Mesodermal cell (in vitro differentiated cells): ENCODE measurements around the gene C19orf12.

ENCODE experiments used
- H3K27ac ChIP-seq: 2 replicates; pipeline ENCODE4 v1.7.0; 2013; ENCODE audit warnings: mild to moderate bottlenecking, low read depth, low read length, moderate library complexity; ENCODE audit not compliant: severe bottlenecking
- H3K36me3 ChIP-seq: 2 replicates; pipeline ENCODE4 v1.7.1; 2013; ENCODE audit warnings: mild to moderate bottlenecking, low read length, moderate library complexity; ENCODE audit not compliant: control insufficient read depth, insufficient read depth
- H3K4me1 ChIP-seq: one replicate; pipeline ENCODE4 v1.7.1; 2013; ENCODE audit warnings: mild to moderate bottlenecking, low read length; ENCODE audit not compliant: insufficient read depth, control insufficient read depth, poor library complexity, severe bottlenecking
- H3K4me3 ChIP-seq: 2 replicates; pipeline ENCODE4 v1.7.0; 2013; ENCODE audit warnings: low read length, control low read depth, mild to moderate bottlenecking; ENCODE audit not compliant: insufficient read depth, poor library complexity, severe bottlenecking; ENCODE audit errors: extremely low read depth
- H3K9me3 ChIP-seq: 2 replicates; pipeline ENCODE4 v1.7.1; 2013; ENCODE audit warnings: mild to moderate bottlenecking, low read length, moderate library complexity; ENCODE audit not compliant: control insufficient read depth
- WGBS, 2 experiments: methylation state at CpG; one replicate each; pipeline ENCODE4 v1.1.5; 2013; ENCODE audit warnings: missing lambda C conversion rate in 2 of 2; ENCODE audit not compliant: insufficient coverage in 2 of 2; 5-methylcytosine and 5-hydroxymethylcytosine counted together

C19orf12 gene

GRCh38 chr19:29658221-29658991, 56.7 kb downstream of the C19orf12 start:
- Histone ChIP-seq H3K36me3 (no peaks in the 10 kb centered on the region), H3K4me1 (peaks cover 26% of the 10 kb centered on the region), H3K27ac (no peak overlapping the region), H3K4me3 (no peak overlapping the region), H3K9me3 (no peaks in the 10 kb centered on the region)
- WGBS, 2 experiments = 80 to 83% methylated on average over 2 of the region's 5 CpGs

DNA sequence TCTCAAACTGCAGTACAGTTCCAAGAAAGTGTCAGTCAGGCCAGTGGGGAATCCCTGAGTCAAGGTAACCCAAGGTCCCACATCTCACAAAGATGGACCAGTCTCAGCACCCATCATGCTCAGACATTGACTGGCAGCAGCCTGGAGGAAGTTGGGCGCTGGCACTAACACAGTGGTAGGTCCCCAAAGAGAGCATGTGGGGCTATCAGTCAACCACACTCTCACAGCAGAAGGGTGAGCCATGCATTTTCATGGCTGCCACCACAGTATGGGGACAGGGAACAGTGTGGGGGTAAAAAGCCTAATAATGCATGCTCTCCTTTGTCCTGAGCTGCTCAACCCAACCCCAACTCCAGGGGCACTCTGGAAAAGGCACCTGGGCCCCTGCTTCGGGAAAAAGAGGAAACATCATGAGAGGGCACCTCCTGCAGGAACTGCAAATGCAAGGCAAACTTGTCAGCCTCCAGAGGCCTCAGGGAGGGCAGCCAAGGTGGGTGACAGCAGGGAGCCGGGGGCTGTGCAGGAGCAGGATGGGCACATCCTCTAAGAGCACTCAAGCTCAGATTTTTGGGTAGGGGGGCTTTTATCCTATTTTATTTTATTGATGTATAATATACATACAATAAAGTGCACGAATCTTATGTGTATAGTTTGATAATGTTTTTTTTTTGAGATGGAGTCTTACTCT, 59.3 kb downstream of the C19orf12 start:
- Histone ChIP-seq H3K9me3 (no peaks in the 10 kb centered on the region), H3K4me3 (no peak overlapping the region), H3K4me1 (peaks cover 2% of the 10 kb centered on the region), H3K36me3 (no peaks in the 10 kb centered on the region), H3K27ac (no peak overlapping the region)
- WGBS, 2 experiments = 58 to 77% methylated on average over 1 to 3 of the region's 4 CpGs

GRCh38 chr19:29653398-29653797, 61.7 kb downstream of the C19orf12 start:
- Histone ChIP-seq H3K9me3 (no peaks in the 10 kb centered on the region), H3K4me1 (no peaks in the 10 kb centered on the region), H3K27ac (no peak overlapping the region), H3K4me3 (no peak overlapping the region), H3K36me3 (no peaks in the 10 kb centered on the region)
- 77 to 89% methylated on average over 2 to 3 of the region's 5 CpGs for WGBS, 2 experiments

GRCh38 chr19:29651622-29652394, 63.3 kb downstream of the C19orf12 start:
- no peak overlapping the region for H3K27ac ChIP-seq
- H3K4me1 ChIP-seq = no peaks in the 10 kb centered on the region

DNA sequence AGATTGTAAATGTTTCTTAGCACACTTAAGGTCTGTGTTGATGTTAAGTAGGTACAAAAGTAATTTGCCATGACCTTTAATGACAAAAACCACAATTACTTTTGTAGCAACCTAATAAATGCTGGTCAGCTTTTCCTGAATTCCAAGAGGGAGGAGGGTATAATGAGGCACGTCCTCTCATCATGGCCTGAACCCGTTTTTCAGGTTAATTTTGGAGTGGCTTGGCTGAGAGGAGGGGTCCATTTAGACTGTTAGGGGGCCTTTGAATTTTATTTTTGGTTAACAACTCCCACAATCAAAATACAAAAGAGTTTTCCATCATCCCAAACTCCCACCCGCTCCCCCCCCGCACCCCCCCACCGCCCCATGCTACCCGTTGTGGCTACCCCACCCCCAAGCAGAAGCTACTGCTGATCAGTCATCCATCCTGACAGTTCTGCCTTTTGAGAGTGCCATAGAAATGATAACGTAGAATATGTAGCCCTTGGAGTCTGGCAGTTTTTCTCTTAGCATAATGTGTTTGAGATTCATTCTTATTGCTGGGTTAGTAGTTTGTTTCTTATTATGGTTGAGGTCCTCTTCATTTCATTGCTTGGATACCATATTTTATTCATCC, 64.2 kb downstream of the C19orf12 start:
- Histone ChIP-seq H3K36me3 (no peaks in the 10 kb centered on the region), H3K27ac (no peak overlapping the region), H3K9me3 (no peaks in the 10 kb centered on the region), H3K4me3 (no peak overlapping the region), H3K4me1 (no peaks in the 10 kb centered on the region)
- WGBS, 2 experiments = 61% methylated on average over 3 of the region's 7 CpGs; no CpG with 5 or more reads in 1 of the 2 experiments

More at GRCh38 chr19:29651622-29652394, 63.3 kb downstream of the C19orf12 start:
- 87 to 93% methylated on average over 1 to 5 of the region's 7 CpGs for WGBS, 2 experiments
- Histone ChIP-seq H3K36me3 (no peaks in the 10 kb centered on the region), H3K4me3 (no peak overlapping the region), H3K9me3 (no peaks in the 10 kb centered on the region)
